ENCODE measurements around the gene HHAT. TPM values are rescaled to one million over a fixed set of nuclear protein-coding genes. Genes with fewer than 3 reads are reported as not detected.

Gene HHAT
- total and polyA plus RNA-seq, 9 of the 15 experiments (the other 6 are each of a cell fraction or from before 2014, with no cell fraction given): 0.07 to 0.16 (median 0.13) TPM; not detected in 1

DNA sequence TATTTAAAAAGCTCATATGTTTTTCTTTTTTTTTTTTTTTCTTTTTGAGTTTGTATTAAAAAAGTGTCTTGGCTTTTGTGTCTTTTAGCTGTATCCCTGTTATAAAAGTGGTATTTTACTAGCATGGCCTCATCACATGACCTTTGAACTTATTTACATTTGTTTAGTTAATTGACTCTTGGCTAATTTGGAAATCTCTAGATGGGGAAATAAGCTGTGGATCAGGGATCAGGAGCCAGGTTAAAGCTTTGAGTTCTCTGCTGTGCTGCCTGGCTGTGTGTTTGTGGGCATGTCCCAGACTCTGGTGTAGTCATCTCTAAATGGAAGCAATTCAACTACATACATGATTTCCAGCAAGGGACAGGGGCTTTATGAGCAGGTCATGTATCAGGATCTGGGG, 56.5 kb downstream of the HHAT start:
- in situ Hi-C loops (cut with MboI) (no loop called here), intact Hi-C loops (cut with micrococcal nuclease) (no loop called here)
- H3K36me3 ChIP-seq (ENCODE audit: control insufficient read depth, insufficient read depth, low read length): no peaks in the 10 kb centered on the region
- no peaks in the 10 kb centered on the region for H3K9me1 ChIP-seq (ENCODE audit: control insufficient read depth, insufficient read depth, low read length)
- DNase-seq (ENCODE audit: extremely low read depth in 1 of 4, low spot score in 3 of 4) (no peak), FAIRE-seq (no peak), ATAC-seq (no peak)
- no peak overlapping the region for H3K4me3 ChIP-seq
- H4K20me1 ChIP-seq (replicated peaks; ENCODE audit: control insufficient read depth, insufficient read depth, low read length): no peaks in the 10 kb centered on the region; the same call in 1 of the 2 replicates
- H3K27ac ChIP-seq (ENCODE audit: extremely low read depth, low read depth, low read length): no peak overlapping the region
- H3K4me1 ChIP-seq (replicated peaks in 1 of 2; ENCODE audit: control insufficient read depth in 2 of 2, insufficient read depth in 2 of 2, low read length in 2 of 2): no peaks in the 10 kb centered on the region
- ChIA-PET POLR2A (interaction anchor here (3.0 kb wide), 1 partner anchor 11 kb away, joined by 13 read pairs; no protein-coding TSS in a partner anchor), CTCF (ENCODE audit: low intra/inter-chr PET ratio) (no interaction called here)
- no peak overlapping the region for H3K4me2 ChIP-seq (ENCODE audit: insufficient read depth, low read length)
- H3K9me3 ChIP-seq (replicated peaks; ENCODE audit: control insufficient read depth, insufficient read depth, low read depth, low read length): no peaks in the 10 kb centered on the region
- H2AFZ ChIP-seq (ENCODE audit: low read depth, low read length): no peak overlapping the region
- BruUV-seq (replicated peaks): no TSS peak
- H3K79me2 ChIP-seq (ENCODE audit: control insufficient read depth, insufficient read depth, low read length): no peaks in the 10 kb centered on the region
- H3K27me3 ChIP-seq (ENCODE audit: control insufficient read depth in 2 of 2, insufficient read depth in 2 of 2, low read length in 2 of 2): peaks cover 4 to 6% of the 10 kb centered on the region in 2 experiments; a peak in 4 of 5 replicates
- H3K9ac ChIP-seq (ENCODE audit: insufficient read depth in 1 of 2, low read depth in 2 of 2, low read length in 2 of 2): no peak overlapping the region
- TF ChIP-seq NCOA1 (IDR thresholded peaks at IDR 0.05; ENCODE audit: low read depth): no peak
- TF ChIP-seq HEY1 (CRISPR knock-in tag; IDR thresholded peaks at IDR 0.05; ENCODE audit: borderline replicate concordance): no peak
- TF ChIP-seq RCOR1 (IDR thresholded peaks at IDR 0.05; ENCODE audit: borderline replicate concordance in 1 of 2, low read depth in 2 of 2, low read length in 2 of 2): no peak
- TF ChIP-seq CCNT2 (IDR thresholded peaks at IDR 0.05; ENCODE audit: borderline replicate concordance, extremely low read depth, insufficient read length, low read depth, low read length): no peak
- TF ChIP-seq, protein P1, sequence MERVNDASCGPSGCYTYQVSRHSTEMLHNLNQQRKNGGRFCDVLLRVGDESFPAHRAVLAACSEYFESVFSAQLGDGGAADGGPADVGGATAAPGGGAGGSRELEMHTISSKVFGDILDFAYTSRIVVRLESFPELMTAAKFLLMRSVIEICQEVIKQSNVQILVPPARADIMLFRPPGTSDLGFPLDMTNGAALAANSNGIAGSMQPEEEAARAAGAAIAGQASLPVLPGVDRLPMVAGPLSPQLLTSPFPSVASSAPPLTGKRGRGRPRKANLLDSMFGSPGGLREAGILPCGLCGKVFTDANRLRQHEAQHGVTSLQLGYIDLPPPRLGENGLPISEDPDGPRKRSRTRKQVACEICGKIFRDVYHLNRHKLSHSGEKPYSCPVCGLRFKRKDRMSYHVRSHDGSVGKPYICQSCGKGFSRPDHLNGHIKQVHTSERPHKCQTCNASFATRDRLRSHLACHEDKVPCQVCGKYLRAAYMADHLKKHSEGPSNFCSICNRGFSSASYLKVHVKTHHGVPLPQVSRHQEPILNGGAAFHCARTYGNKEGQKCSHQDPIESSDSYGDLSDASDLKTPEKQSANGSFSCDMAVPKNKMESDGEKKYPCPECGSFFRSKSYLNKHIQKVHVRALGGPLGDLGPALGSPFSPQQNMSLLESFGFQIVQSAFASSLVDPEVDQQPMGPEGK (CRISPR knock-in tag; IDR thresholded peaks at IDR 0.05; ENCODE audit: borderline replicate concordance): no peak
- TF ChIP-seq POLR2A (conservative IDR thresholded peaks at IDR 0.05): no peak
- TF ChIP-seq, protein P2, sequence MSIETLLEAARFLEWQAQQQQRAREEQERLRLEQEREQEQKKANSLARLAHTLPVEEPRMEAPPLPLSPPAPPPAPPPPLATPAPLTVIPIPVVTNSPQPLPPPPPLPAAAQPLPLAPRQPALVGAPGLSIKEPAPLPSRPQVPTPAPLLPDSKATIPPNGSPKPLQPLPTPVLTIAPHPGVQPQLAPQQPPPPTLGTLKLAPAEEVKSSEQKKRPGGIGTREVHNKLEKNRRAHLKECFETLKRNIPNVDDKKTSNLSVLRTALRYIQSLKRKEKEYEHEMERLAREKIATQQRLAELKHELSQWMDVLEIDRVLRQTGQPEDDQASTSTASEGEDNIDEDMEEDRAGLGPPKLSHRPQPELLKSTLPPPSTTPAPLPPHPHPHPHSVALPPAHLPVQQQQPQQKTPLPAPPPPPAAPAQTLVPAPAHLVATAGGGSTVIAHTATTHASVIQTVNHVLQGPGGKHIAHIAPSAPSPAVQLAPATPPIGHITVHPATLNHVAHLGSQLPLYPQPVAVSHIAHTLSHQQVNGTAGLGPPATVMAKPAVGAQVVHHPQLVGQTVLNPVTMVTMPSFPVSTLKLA (conservative IDR thresholded peaks at IDR 0.05): no peak
- TF ChIP-seq, protein P3, sequence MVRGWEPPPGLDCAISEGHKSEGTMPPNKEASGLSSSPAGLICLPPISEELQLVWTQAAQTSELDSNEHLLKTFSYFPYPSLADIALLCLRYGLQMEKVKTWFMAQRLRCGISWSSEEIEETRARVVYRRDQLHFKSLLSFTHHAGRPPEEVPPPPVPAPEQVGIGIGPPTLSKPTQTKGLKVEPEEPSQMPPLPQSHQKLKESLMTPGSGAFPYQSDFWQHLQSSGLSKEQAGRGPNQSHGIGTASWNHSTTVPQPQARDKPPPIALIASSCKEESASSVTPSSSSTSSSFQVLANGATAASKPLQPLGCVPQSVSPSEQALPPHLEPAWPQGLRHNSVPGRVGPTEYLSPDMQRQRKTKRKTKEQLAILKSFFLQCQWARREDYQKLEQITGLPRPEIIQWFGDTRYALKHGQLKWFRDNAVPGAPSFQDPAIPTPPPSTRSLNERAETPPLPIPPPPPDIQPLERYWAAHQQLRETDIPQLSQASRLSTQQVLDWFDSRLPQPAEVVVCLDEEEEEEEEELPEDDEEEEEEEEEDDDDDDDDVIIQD (CRISPR knock-in tag; IDR thresholded peaks at IDR 0.05): no peak
- no peak for TF ChIP-seq SRSF1 (IDR thresholded peaks at IDR 0.05; ENCODE audit: low read depth, low read length)
- TF ChIP-seq, protein P4, sequence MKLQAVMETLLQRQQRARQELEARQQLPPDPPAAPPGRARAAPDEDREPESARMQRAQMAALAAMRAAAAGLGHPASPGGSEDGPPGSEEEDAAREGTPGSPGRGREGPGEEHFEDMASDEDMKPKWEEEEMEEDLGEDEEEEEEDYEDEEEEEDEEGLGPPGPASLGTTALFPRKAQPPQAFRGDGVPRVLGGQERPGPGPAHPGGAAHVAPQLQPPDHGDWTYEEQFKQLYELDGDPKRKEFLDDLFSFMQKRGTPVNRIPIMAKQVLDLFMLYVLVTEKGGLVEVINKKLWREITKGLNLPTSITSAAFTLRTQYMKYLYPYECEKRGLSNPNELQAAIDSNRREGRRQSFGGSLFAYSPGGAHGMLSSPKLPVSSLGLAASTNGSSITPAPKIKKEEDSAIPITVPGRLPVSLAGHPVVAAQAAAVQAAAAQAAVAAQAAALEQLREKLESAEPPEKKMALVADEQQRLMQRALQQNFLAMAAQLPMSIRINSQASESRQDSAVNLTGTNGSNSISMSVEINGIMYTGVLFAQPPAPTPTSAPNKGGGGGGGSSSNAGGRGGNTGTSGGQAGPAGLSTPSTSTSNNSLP (IDR thresholded peaks at IDR 0.05; ENCODE audit: borderline replicate concordance, low read depth, low read length): no peak
- no peak for TF ChIP-seq RFX7 (CRISPR knock-in tag; IDR thresholded peaks at IDR 0.05)
- no peak for TF ChIP-seq STAT5A (IDR thresholded peaks at IDR 0.05; ENCODE audit: borderline replicate concordance, low read length)
- TF ChIP-seq KLF10 (CRISPR knock-in tag; IDR thresholded peaks at IDR 0.05): no peak
- no peak for TF ChIP-seq ZNF324 (CRISPR knock-in tag; IDR thresholded peaks at IDR 0.05)
- TF ChIP-seq PHF8 (IDR thresholded peaks at IDR 0.05; ENCODE audit: borderline replicate concordance, low read length): no peak
